B cell (primary cell): ENCODE data around the gene CELF2. TPM values are rescaled to one million over a fixed set of nuclear protein-coding genes. Genes with fewer than 3 reads are reported as not detected.
"Not testable (repeated sequence)": the region's sequence is repeated elsewhere in the genome, so short reads cannot be mapped to it uniquely, and the experiment has no call there.

ENCODE experiments used
- ATAC-seq: fragments of 200-7000 bp; cut with Tn5 transposase; one replicate; pipeline ENCODE4 v1.10.0; 2021; ENCODE audit warnings: low read depth, mild to moderate bottlenecking, moderate number of reproducible peaks, moderate library complexity
- CTCF ChIA-PET: fragments of 350-600 bp; sonication (Branson Sonifier 250); formaldehyde crosslinking; loops from one replicate; lab custom pipeline; 2021; ENCODE audit warnings: antibody characterized with exemption, inconsistent platforms; lab: Charles Lee
- POLR2A ChIA-PET: fragments of 350-600 bp; sonication (Branson Sonifier 250); formaldehyde crosslinking; loops from one replicate; lab custom pipeline; 2021; ENCODE audit warnings: antibody characterized with exemption; lab: Charles Lee
- DNase-seq: peaks from one replicate; pipeline ENCODE4 v3.0.0; 2013
- H2AFZ ChIP-seq: 2 replicates; pipeline ENCODE4 v1.6.1; 2012; ENCODE audit warnings: mild to moderate bottlenecking, low read depth, low read length; ENCODE audit not compliant: insufficient read depth, poor library complexity, severe bottlenecking
- H3K27ac ChIP-seq, 2 donors: 1 replicate in 1 of 2; 2 replicates in 1 of 2; pipeline ENCODE4 v1.5.1; 2012 to 2013; ENCODE audit warnings: low read length in 2 of 2, mild to moderate bottlenecking in 2 of 2, moderate library complexity in 1 of 2
- H3K27me3 ChIP-seq, 4 experiments: fragments of 200-600 bp in 1 of 4; sonication (generic) in 1 of 4; replicated peaks in 1 of 4; 1 replicate in 2 of 4; 2 replicates in 2 of 4; pipeline versions ENCODE4 v1.6.1 to v1.7.0; 2013 to 2016; ENCODE audit warnings: low read length in 3 of 4, mild to moderate bottlenecking in 2 of 4, mixed read lengths in 1 of 4, moderate library complexity in 1 of 4; ENCODE audit not compliant: insufficient read depth in 4 of 4, control insufficient read depth in 3 of 4; ENCODE audit errors: control extremely low read depth in 1 of 4
- H3K36me3 ChIP-seq, 2 experiments: replicated peaks in 1 of 2; 1 replicate in 1 of 2; 2 replicates in 1 of 2; pipeline versions ENCODE4 v1.6.1 to v1.7.1; 2013; ENCODE audit warnings: low read length in 1 of 2; ENCODE audit not compliant: insufficient read depth in 2 of 2, control insufficient read depth in 1 of 2; ENCODE audit errors: control extremely low read depth in 1 of 2, extremely low read depth in 1 of 2
- H3K4me1 ChIP-seq, 2 donors: fragments of 200-600 bp in 1 of 2; sonication (generic) in 1 of 2; 1 replicate in 1 of 2; 2 replicates in 1 of 2; pipeline versions ENCODE4 v1.5.1 to v1.6.1; 2013 to 2017; ENCODE audit warnings: low read length in 2 of 2; ENCODE audit not compliant: control insufficient read depth in 2 of 2, insufficient read depth in 2 of 2
- H3K4me2 ChIP-seq: replicated peaks from 2 replicates; pipeline ENCODE3; 2012; ENCODE audit warnings: mild to moderate bottlenecking, low read depth, low read length; ENCODE audit not compliant: poor library complexity, severe bottlenecking
- H3K4me3 ChIP-seq, 5 experiments: fragments of 200-600 bp in 1 of 5; sonication (generic) in 1 of 5; 1 replicate in 3 of 5; 2 replicates in 2 of 5; pipeline versions ENCODE4 v1.5.1 to v1.7.0; 2011 to 2016; ENCODE audit warnings: low read length in 4 of 5, mild to moderate bottlenecking in 4 of 5, low read depth in 2 of 5, control low read depth in 1 of 5, moderate library complexity in 1 of 5; ENCODE audit not compliant: insufficient read depth in 1 of 5; ENCODE audit errors: control extremely low read depth in 1 of 5, extremely low read depth in 1 of 5
- H3K79me2 ChIP-seq: fragments of 200-600 bp; sonication (generic); one replicate; pipeline ENCODE4 v1.6.0; 2016; ENCODE audit warnings: low read length; ENCODE audit not compliant: control insufficient read depth, insufficient read depth
- H3K9ac ChIP-seq: fragments of 200-600 bp; sonication (generic); 2 replicates; pipeline ENCODE4 v1.6.1; 2017; ENCODE audit warnings: mild to moderate bottlenecking, low read length, moderate library complexity
- H3K9me3 ChIP-seq, 3 donors: one replicate each; pipeline versions ENCODE4 v1.6.1 to v1.7.1; 2013; ENCODE audit warnings: low read length in 2 of 3; ENCODE audit not compliant: control insufficient read depth in 2 of 3, insufficient read depth in 1 of 3; ENCODE audit errors: control extremely low read depth in 1 of 3
- H4K20me1 ChIP-seq: 2 replicates; pipeline ENCODE4 v1.6.0; 2012; ENCODE audit warnings: mild to moderate bottlenecking, low read length; ENCODE audit not compliant: insufficient read depth, control insufficient read depth, poor library complexity, severe bottlenecking
- H3K27ac Mint-ChIP-seq: one replicate; pipeline ENCODE4 v1.8.0; 2021; ENCODE audit warnings: mixed read lengths
- H3K27me3 Mint-ChIP-seq: one replicate; pipeline ENCODE4 v1.8.0; 2021; ENCODE audit warnings: mixed read lengths
- H3K4me1 Mint-ChIP-seq: one replicate; pipeline ENCODE4 v1.8.0; 2021; ENCODE audit warnings: mixed read lengths
- H3K4me3 Mint-ChIP-seq: one replicate; pipeline ENCODE4 v1.8.0; 2021; ENCODE audit warnings: mixed read lengths
- H3K9me3 Mint-ChIP-seq: one replicate; pipeline ENCODE4 v1.8.0; 2022; ENCODE audit warnings: mixed read lengths; ENCODE audit not compliant: insufficient read depth
- CTCF ChIP-seq: fragments of 200-600 bp; IDR thresholded peaks from one replicate; pipeline ENCODE4 v1.8.0; 2022; ENCODE audit warnings: antibody characterized with exemption, mild to moderate bottlenecking
- EZH2 ChIP-seq: IDR thresholded peaks from 2 replicates; pipeline ENCODE4 v1.6.1; 2012; ENCODE audit warnings: borderline replicate concordance, low read depth, mild to moderate bottlenecking, moderate library complexity, low read length; ENCODE audit not compliant: insufficient read depth, poor library complexity, severe bottlenecking
- WGBS: methylation state at CpG from one replicate; pipeline ENCODE4 v1.1.5; 2013; ENCODE audit warnings: missing lambda C conversion rate; ENCODE audit not compliant: insufficient coverage; 5-methylcytosine and 5-hydroxymethylcytosine counted together
- intact Hi-C: fragments of 100-400 bp; cut with micrococcal nuclease; formaldehyde crosslinking; loops from one replicate; pipeline ENCODE4 v1.10.0; 2022
- polyA plus RNA-seq: library from polyadenylated mRNA; depleted of rRNA; stranded (reverse); fragments of >200 nt; gene quantifications from 2 replicates; pipeline ENCODE4 v1.2.3, GENCODE V29; 2012
- total RNA-seq, 2 donors: library from RNA; stranded (reverse); fragments of 120-200 nt in 1 of 2; gene quantifications; 1 replicate in 1 of 2; 2 replicates in 1 of 2; pipeline versions ENCODE4 v1.2.3 to v1.2.4, GENCODE V29; 2013 to 2022

Gene CELF2
- total and polyA plus RNA-seq, 2 donors (not counting 1 experiment from before 2014, with no cell fraction given): 59.5 to 112 TPM

GRCh38 chr10:10995120-10995519, 22.6 kb upstream of the CELF2 start:
- Mint-ChIP-seq H3K4me3 (no peak overlapping the region), H3K27me3 (peaks cover 39% of the 10 kb centered on the region), H3K9me3 (no peaks in the 10 kb centered on the region), H3K27ac (no peak overlapping the region), H3K4me1 (no peaks in the 10 kb centered on the region)
- no peaks in the 10 kb centered on the region for H3K9me3 ChIP-seq
- H2AFZ ChIP-seq: no peak overlapping the region
- ChIA-PET POLR2A (interaction anchor here (0.7 kb wide), 1 partner anchor 50 kb away, joined by 5 read pairs; no protein-coding TSS in a partner anchor), CTCF (interaction anchor here (1.1 kb wide), 1 partner anchor 292 kb away, joined by 3 read pairs; no protein-coding TSS in a partner anchor)
- no peak for DNase-seq
- no peaks in the 10 kb centered on the region for H3K4me1 ChIP-seq
- H3K9ac ChIP-seq: no peak overlapping the region
- no peaks in the 10 kb centered on the region for H3K36me3 ChIP-seq
- no peak for ATAC-seq
- intact Hi-C loops: no loop called here
- WGBS: 82% methylated on average over 1 of the region's 5 CpGs
- peaks cover 0 to 11% (median 0%) of the 10 kb centered on the region in 4 experiments for H3K27me3 ChIP-seq
- H3K4me2 ChIP-seq: no peak overlapping the region
- no peaks in the 10 kb centered on the region for H3K79me2 ChIP-seq
- no peaks in the 10 kb centered on the region for H4K20me1 ChIP-seq
- TF ChIP-seq EZH2: no peak
- no peak for TF ChIP-seq CTCF
- no peak overlapping the region for H3K27ac ChIP-seq
- H3K4me3 ChIP-seq: no peak overlapping the region

- DNase-seq (no peak), ATAC-seq (no peak)
- WGBS: 100% methylated on average over 1 of the region's 7 CpGs
- no peak overlapping the region for H3K27ac ChIP-seq
- H2AFZ ChIP-seq: no peak overlapping the region
- H3K4me3 Mint-ChIP-seq: no peak overlapping the region
- peaks cover 39% of the 10 kb centered on the region for H3K27me3 Mint-ChIP-seq
- TF ChIP-seq EZH2: no peak
- TF ChIP-seq CTCF: no peak
- no peak overlapping the region for H3K9ac ChIP-seq
- H3K4me1 Mint-ChIP-seq: no peaks in the 10 kb centered on the region
- no peaks in the 10 kb centered on the region for H4K20me1 ChIP-seq
- POLR2A ChIA-PET: no interaction called here
- intact Hi-C loops: no loop called here
- H3K79me2 ChIP-seq: no peaks in the 10 kb centered on the region
- H3K4me3 ChIP-seq: no peak overlapping the region
- H3K4me2 ChIP-seq: no peak overlapping the region
- no peaks in the 10 kb centered on the region for H3K9me3 Mint-ChIP-seq
- no peaks in the 10 kb centered on the region for H3K36me3 ChIP-seq
- no peak overlapping the region for H3K27ac Mint-ChIP-seq
- H3K9me3 ChIP-seq: no peaks in the 10 kb centered on the region
- CTCF ChIA-PET: no interaction called here
- peaks cover 0 to 10% (median 0%) of the 10 kb centered on the region in 4 experiments for H3K27me3 ChIP-seq
- H3K4me1 ChIP-seq: no peaks in the 10 kb centered on the region
Measured at GRCh38 chr10:10996966-10997620, 20.6 kb upstream of the CELF2 start.

GRCh38 chr10:10999501-10999900, 18.2 kb upstream of the CELF2 start:
- H3K4me2 ChIP-seq, H3K4me3 ChIP-seq, H4K20me1 ChIP-seq, ATAC-seq, CTCF ChIA-PET, H3K9me3 ChIP-seq, H3K4me3 Mint-ChIP-seq, H3K36me3 ChIP-seq, H3K4me1 ChIP-seq, H3K79me2 ChIP-seq, intact Hi-C loops, DNase-seq, H3K4me1 Mint-ChIP-seq, H3K27me3 ChIP-seq, POLR2A ChIA-PET, H2AFZ ChIP-seq, H3K27ac ChIP-seq, H3K27ac Mint-ChIP-seq, H3K9me3 Mint-ChIP-seq, H3K9ac ChIP-seq: not testable (repeated sequence)
- WGBS: 93% methylated on average over 2 of the region's 4 CpGs
- peaks cover 32% of the 10 kb centered on the region for H3K27me3 Mint-ChIP-seq
